GM18526 (cell line): ENCODE measurements around the gene CCL18.
"Not testable (repeated sequence)": the region's sequence is repeated elsewhere in the genome, so short reads cannot be mapped to it uniquely, and the experiment has no call there.

Source experiments
- POLR2A ChIP-seq: IDR thresholded peaks from 3 replicates; pipeline ENCODE4 v1.6.1; 2011; ENCODE audit not compliant: insufficient read length; ENCODE audit errors: extremely low read depth

CCL18 gene

GRCh38 chr17:36092230-36092629, 28.2 kb downstream of the CCL18 start:
- no peak for TF ChIP-seq POLR2A

- TF ChIP-seq POLR2A: no peak
These were observed 30.2 kb downstream of the CCL18 start for GRCh38 chr17:36094232-36094631.

GRCh38 chr17:36094746-36095145, 30.7 kb downstream of the CCL18 start:
- no peak for TF ChIP-seq POLR2A

- TF ChIP-seq POLR2A: no peak
These were observed 31.9 kb downstream of the CCL18 start for GRCh38 chr17:36095992-36096391.

- TF ChIP-seq POLR2A: not testable (repeated sequence)
These were observed 39.4 kb downstream of the CCL18 start, which contains the start of gene CCL4 for GRCh38 chr17:36103401-36103975. Gene CCL4, plus strand, starts transcription at chr17:36103827. Its CDS starts 79 bp downstream, at chr17:36103906.

- no peak for TF ChIP-seq POLR2A
These were observed 40.7 kb downstream of the CCL18 start for GRCh38 chr17:36104701-36105181.

GRCh38 chr17:36105781-36106492, 41.9 kb downstream of the CCL18 start:
- TF ChIP-seq POLR2A: no peak

GRCh38 chr17:36106493-36106835, 42.4 kb downstream of the CCL18 start:
- TF ChIP-seq POLR2A: no peak

GRCh38 chr17:36107660-36108059, 43.6 kb downstream of the CCL18 start:
- no peak for TF ChIP-seq POLR2A

GRCh38 chr17:36111068-36111490, 47.0 kb downstream of the CCL18 start:
- no peak for TF ChIP-seq POLR2A

GRCh38 chr17:36112572-36112971, 48.5 kb downstream of the CCL18 start:
- no peak for TF ChIP-seq POLR2A

GRCh38 chr17:36117505-36118382, 53.7 kb downstream of the CCL18 start:
- no peak for TF ChIP-seq POLR2A

- no peak for TF ChIP-seq POLR2A
These were observed 54.6 kb downstream of the CCL18 start for GRCh38 chr17:36118477-36119353.

- no peak for TF ChIP-seq POLR2A
These were observed 56.1 kb downstream of the CCL18 start for GRCh38 chr17:36120221-36120620.
